ENCODE data around the gene SPP2. TPM values are rescaled to one million over a fixed set of nuclear protein-coding genes. Genes with fewer than 3 reads are reported as not detected.

SPP2 gene
- total RNA-seq, 1 donor from 2014 or later, result not detected

GRCh38 chr2:234051374-234052070 lies 1.0 kb downstream of the SPP2 start:
- TF ChIP-seq CTCF (IDR thresholded peaks at IDR 0.05; ENCODE audit: insufficient read depth, low read length, severe bottlenecking), result no peak
- FAIRE-seq (no peak), DNase-seq (ENCODE audit: low read depth) (peak; percentile 78)
- Histone ChIP-seq H3K36me3 (ENCODE audit: control insufficient read depth, insufficient read depth, low read length) (no peaks in the 10 kb centered on the region), H3K4me3 (ENCODE audit: low read depth, low read length) (no peak overlapping the region), H3K27me3 (ENCODE audit: control insufficient read depth, insufficient read depth, low read length) (no peaks in the 10 kb centered on the region)

- TF ChIP-seq CTCF (IDR thresholded peaks at IDR 0.05; ENCODE audit: insufficient read depth, low read length, severe bottlenecking), result no peak
- Histone ChIP-seq H3K4me3 (ENCODE audit: low read depth, low read length) (no peak overlapping the region), H3K36me3 (ENCODE audit: control insufficient read depth, insufficient read depth, low read length) (no peaks in the 10 kb centered on the region), H3K27me3 (ENCODE audit: control insufficient read depth, insufficient read depth, low read length) (no peaks in the 10 kb centered on the region)
- DNase-seq (ENCODE audit: low read depth) (no peak), FAIRE-seq (no peak)
Observed at GRCh38 chr2:234058881-234059280, 8.4 kb downstream of the SPP2 start.

GRCh38 chr2:234060236-234060635 lies 9.7 kb downstream of the SPP2 start:
- Histone ChIP-seq H3K36me3 (ENCODE audit: control insufficient read depth, insufficient read depth, low read length) (no peaks in the 10 kb centered on the region), H3K27me3 (ENCODE audit: control insufficient read depth, insufficient read depth, low read length) (no peaks in the 10 kb centered on the region), H3K4me3 (ENCODE audit: low read depth, low read length) (no peak overlapping the region)
- FAIRE-seq (no peak), DNase-seq (ENCODE audit: low read depth) (no peak)
- no peak for TF ChIP-seq CTCF (IDR thresholded peaks at IDR 0.05; ENCODE audit: insufficient read depth, low read length, severe bottlenecking)

- Histone ChIP-seq H3K36me3 (ENCODE audit: control insufficient read depth, insufficient read depth, low read length) (no peaks in the 10 kb centered on the region), H3K27me3 (ENCODE audit: control insufficient read depth, insufficient read depth, low read length) (no peaks in the 10 kb centered on the region), H3K4me3 (ENCODE audit: low read depth, low read length) (no peak overlapping the region)
- DNase-seq (ENCODE audit: low read depth) (no peak), FAIRE-seq (no peak)
- TF ChIP-seq CTCF (IDR thresholded peaks at IDR 0.05; ENCODE audit: insufficient read depth, low read length, severe bottlenecking), result no peak
Observed at GRCh38 chr2:234061624-234062257, 11.2 kb downstream of the SPP2 start.

- H3K4me3 ChIP-seq (ENCODE audit: low read depth, low read length), result no peak overlapping the region
- no peaks in the 10 kb centered on the region for H3K36me3 ChIP-seq (ENCODE audit: control insufficient read depth, insufficient read depth, low read length)
- no peak for TF ChIP-seq CTCF (IDR thresholded peaks at IDR 0.05; ENCODE audit: insufficient read depth, low read length, severe bottlenecking)
- DNase-seq (ENCODE audit: low read depth) (no peak), FAIRE-seq (no peak)
- H3K27me3 ChIP-seq (ENCODE audit: control insufficient read depth, insufficient read depth, low read length), result no peaks in the 10 kb centered on the region
Observed at GRCh38 chr2:234066587-234066986, 16.1 kb downstream of the SPP2 start.

All from bronchial epithelial cell (primary cell).